Measurements from ENCODE around the gene HRH1. TPM values are rescaled to one million over a fixed set of nuclear protein-coding genes. Genes with fewer than 3 reads are reported as not detected.

The HRH1 gene
- polyA plus RNA-seq, 3 donors: 0.08 to 0.24 TPM; not detected in 1

GRCh38 chr3:11162401-11163345 is 8.4 kb downstream of the HRH1 start:
- Mint-ChIP-seq H3K27ac (no peak overlapping the region), H3K4me1 (peaks cover 24% of the 10 kb centered on the region), H3K27me3 (ENCODE audit: low read depth in 3 of 3) (peaks cover 4 to 6% (median 6%) of the 10 kb centered on the region in 3 donors), H3K36me3 (no peaks in the 10 kb centered on the region), H3K9me3 (peaks cover 0 to 3% (median 0%) of the 10 kb centered on the region in 7 donors), H3K4me3 (peak overlapping the region in 1 of 2 donors; percentile 26)
- WGBS (ENCODE audit: insufficient coverage): 82% methylated on average over 5 of the region's 6 CpGs
- Histone ChIP-seq H3K4me1 (ENCODE audit: control insufficient read depth in 1 of 2, insufficient read depth in 2 of 2, low read length in 2 of 2) (peaks cover 21 to 22% of the 10 kb centered on the region in 2 donors), H2AFZ (ENCODE audit: insufficient read depth, low read depth, low read length, poor library complexity, severe bottlenecking) (no peak overlapping the region), H3K9ac (ENCODE audit: insufficient read depth, low read length, poor library complexity, severe bottlenecking) (no peak overlapping the region), H3K27ac (ENCODE audit: low read depth in 1 of 2, low read length in 2 of 2) (no peak overlapping the region), H3K4me3 (replicated peaks in 1 of 3; ENCODE audit: low read depth in 2 of 3, low read length in 3 of 3) (no peak overlapping the region), H3K36me3 (replicated peaks in 1 of 2; ENCODE audit: control insufficient read depth in 1 of 2, insufficient read depth in 2 of 2, low read length in 2 of 2) (no peaks in the 10 kb centered on the region), H3K9me3 (replicated peaks in 1 of 2; ENCODE audit: control insufficient read depth in 1 of 2, insufficient read depth in 1 of 2, low read length in 2 of 2) (no peaks in the 10 kb centered on the region), H3K27me3 (ENCODE audit: control insufficient read depth in 2 of 2, insufficient read depth in 2 of 2, low read length in 2 of 2) (no peaks in the 10 kb centered on the region), H3K79me2 (ENCODE audit: insufficient read depth, low read length) (no peaks in the 10 kb centered on the region), H4K20me1 (ENCODE audit: insufficient read depth, low read length) (no peaks in the 10 kb centered on the region), H3K4me2 (replicated peaks; ENCODE audit: extremely low read depth, low read length, poor library complexity, severe bottlenecking) (no peak overlapping the region)
- TF ChIP-seq CTCF (IDR thresholded peaks at IDR 0.05): no peak
- intact Hi-C loops (cut with micrococcal nuclease): no loop called here
- no peak for DNase-seq

- H3K4me1 ChIP-seq (ENCODE audit: control insufficient read depth in 1 of 2, insufficient read depth in 2 of 2, low read length in 2 of 2): peaks cover 19 to 21% of the 10 kb centered on the region in 2 donors
- H3K36me3 Mint-ChIP-seq: no peaks in the 10 kb centered on the region
- H3K4me3 Mint-ChIP-seq: no peak overlapping the region
- intact Hi-C loops (cut with micrococcal nuclease): no loop called here
- H3K27me3 Mint-ChIP-seq (ENCODE audit: low read depth in 3 of 3): peaks cover 2 to 6% (median 5%) of the 10 kb centered on the region in 3 donors
- H3K4me1 Mint-ChIP-seq: peaks cover 22% of the 10 kb centered on the region
- no peaks in the 10 kb centered on the region for H3K36me3 ChIP-seq (replicated peaks in 1 of 2; ENCODE audit: control insufficient read depth in 1 of 2, insufficient read depth in 2 of 2, low read length in 2 of 2)
- 43% methylated on average over 5 of the region's 5 CpGs for WGBS (ENCODE audit: insufficient coverage)
- peaks cover 0 to 1% (median 0%) of the 10 kb centered on the region in 7 donors for H3K9me3 Mint-ChIP-seq
- H3K9ac ChIP-seq (ENCODE audit: insufficient read depth, low read length, poor library complexity, severe bottlenecking): no peak overlapping the region
- H3K9me3 ChIP-seq (replicated peaks in 1 of 2; ENCODE audit: control insufficient read depth in 1 of 2, insufficient read depth in 1 of 2, low read length in 2 of 2): no peaks in the 10 kb centered on the region
- H4K20me1 ChIP-seq (ENCODE audit: insufficient read depth, low read length): no peaks in the 10 kb centered on the region
- TF ChIP-seq CTCF (IDR thresholded peaks at IDR 0.05): no peak
- H3K4me2 ChIP-seq (replicated peaks; ENCODE audit: extremely low read depth, low read length, poor library complexity, severe bottlenecking): no peak overlapping the region
- H3K4me3 ChIP-seq (replicated peaks in 1 of 3; ENCODE audit: low read depth in 2 of 3, low read length in 3 of 3): no peak overlapping the region
- no peak overlapping the region for H3K27ac ChIP-seq (ENCODE audit: low read depth in 1 of 2, low read length in 2 of 2)
- DNase-seq: no peak
- H3K79me2 ChIP-seq (ENCODE audit: insufficient read depth, low read length): no peaks in the 10 kb centered on the region
- H3K27ac Mint-ChIP-seq: no peak overlapping the region
- no peaks in the 10 kb centered on the region for H3K27me3 ChIP-seq (ENCODE audit: control insufficient read depth in 2 of 2, insufficient read depth in 2 of 2, low read length in 2 of 2)
- H2AFZ ChIP-seq (ENCODE audit: insufficient read depth, low read depth, low read length, poor library complexity, severe bottlenecking): no peak overlapping the region
These were observed 10.3 kb downstream of the HRH1 start for GRCh38 chr3:11164607-11165006.

All from CD14-positive monocyte (primary cell).